ENCODE data around the gene TEX22.

The TEX22 gene

DNA sequence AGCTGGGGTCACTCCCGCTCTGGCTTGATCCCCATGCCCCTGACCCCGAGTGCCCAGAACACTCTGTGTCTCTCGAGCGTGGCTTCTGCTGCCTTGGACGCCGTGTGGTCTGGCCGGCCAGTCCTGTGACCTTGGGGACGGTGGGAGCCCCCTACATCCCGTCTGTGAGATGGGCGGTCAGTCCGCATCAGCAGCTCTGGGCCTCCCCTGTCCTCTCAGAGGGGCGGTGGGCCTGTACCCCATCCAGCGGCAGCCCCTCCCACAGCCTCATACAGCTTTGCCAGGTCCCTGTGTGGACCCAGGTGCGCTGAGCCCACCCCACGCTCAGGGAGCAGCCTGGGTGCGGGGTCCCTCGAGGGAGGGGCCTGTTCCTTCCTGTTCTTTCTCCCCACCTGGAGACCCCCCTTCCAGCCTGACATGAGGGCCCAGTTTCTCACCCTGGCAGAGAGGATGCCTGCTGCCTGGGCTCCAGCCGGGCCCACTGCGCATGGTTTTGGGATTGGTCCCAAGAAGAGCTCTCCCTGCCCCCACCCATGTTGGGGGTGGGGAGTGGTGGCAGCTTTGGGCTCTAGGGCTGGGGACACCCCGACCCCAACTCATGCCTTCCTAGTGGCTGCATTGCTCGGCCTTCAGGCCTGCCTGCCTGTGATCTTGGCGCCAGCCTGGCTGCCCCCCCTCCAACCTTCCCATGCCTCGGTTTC, 22.8 kb downstream of the TEX22 start:
- no peak for DNase-seq (ENCODE audit: low read depth)

DNA sequence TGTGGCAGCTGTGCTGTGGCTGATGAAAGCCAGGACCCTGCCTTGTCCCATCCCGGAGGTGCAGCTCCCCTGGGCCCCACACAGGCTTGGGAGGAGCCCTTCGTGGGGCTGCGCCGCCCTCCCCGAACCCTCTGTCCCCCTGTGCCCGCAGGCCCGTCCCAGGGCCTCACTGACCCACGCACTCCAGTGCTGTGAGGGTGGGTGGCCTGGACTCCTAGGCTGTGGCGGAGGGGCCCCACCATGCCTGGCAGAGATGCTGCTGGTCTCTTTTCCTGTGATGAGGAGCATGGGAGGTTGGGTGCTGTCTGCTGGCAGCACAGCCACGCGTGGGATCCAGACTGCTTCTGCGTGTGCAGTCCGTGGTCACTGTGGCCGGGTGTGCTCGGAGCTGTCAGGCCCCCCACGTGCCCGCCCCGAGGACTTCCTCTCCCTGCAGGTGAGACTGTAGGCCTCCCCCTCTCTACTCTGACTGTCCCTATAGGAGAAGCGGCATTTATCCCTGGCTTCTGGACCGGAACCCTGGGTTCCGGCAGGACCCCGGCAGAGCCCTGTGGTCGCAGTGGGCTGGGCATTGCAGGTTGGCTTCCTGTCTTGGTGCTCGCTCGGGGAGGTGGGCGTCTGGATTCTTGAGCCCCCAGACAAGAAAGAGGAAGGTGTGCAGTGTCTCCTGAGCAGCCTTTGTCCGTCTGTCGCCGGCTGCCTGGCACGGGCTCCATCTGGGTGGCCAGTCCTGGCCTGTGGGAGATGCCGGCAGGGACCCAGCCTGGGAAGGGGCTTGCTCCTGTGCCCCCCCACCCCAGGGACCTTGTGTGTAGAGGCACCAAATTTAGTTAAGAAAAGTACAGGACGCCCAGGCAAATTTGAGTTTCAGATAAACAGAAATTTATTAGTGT, 23.6 kb downstream of the TEX22 start:
- DNase-seq (ENCODE audit: low read depth): no peak

- DNase-seq (ENCODE audit: low read depth): no peak
Measured at GRCh38 chr14:105422695-105423487, 24.6 kb downstream of the TEX22 start.

- no peak for DNase-seq (ENCODE audit: low read depth)
Measured at GRCh38 chr14:105423488-105424195, 25.3 kb downstream of the TEX22 start.

GRCh38 chr14:105424861-105425260, 26.5 kb downstream of the TEX22 start:
- no peak for DNase-seq (ENCODE audit: low read depth)

DNA sequence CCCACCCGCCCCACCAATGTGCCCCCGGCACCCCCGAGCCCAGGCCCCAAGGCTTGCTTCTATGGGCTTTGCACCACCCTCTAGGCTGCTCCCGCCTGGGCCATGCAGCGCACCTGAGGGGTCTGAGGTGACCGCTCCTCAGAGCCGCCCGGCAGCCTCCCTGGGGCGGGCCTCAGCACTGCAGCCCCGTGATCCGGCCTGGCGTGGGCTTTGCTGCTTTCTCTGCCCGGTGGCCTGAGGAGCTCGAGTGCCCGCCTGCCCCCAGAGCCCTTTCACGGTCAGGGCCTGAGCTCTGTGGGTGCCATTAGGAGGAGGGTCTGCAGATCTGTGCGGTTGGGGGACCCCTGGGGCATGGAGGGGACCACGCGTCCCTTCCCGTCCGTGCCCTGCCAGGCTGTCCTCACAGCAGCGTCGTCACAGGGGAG, 27.5 kb downstream of the TEX22 start:
- DNase-seq (ENCODE audit: low read depth): no peak

- no peak for DNase-seq (ENCODE audit: low read depth)
Measured at GRCh38 chr14:105426416-105427130, 28.2 kb downstream of the TEX22 start.

DNA sequence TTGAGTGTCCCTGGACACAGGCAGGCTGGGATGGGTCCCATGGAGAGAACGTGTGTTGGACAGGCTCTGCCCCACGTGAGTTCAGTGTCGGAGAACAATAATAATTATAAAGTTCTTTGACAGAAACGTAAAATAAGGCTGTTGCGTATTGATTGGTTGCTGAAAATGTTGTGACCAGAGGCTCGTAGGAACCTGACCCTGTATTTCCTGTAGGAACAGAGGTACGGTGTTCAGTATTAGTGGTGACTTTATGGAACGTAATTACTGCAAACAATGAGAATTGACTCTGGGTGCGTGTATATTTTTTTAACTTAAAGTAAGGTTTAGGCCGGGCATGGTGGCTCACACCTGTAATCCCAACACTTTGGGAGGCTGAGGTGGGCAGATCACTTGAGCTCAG, 29.1 kb downstream of the TEX22 start:
- no peak for DNase-seq (ENCODE audit: low read depth)

DNA sequence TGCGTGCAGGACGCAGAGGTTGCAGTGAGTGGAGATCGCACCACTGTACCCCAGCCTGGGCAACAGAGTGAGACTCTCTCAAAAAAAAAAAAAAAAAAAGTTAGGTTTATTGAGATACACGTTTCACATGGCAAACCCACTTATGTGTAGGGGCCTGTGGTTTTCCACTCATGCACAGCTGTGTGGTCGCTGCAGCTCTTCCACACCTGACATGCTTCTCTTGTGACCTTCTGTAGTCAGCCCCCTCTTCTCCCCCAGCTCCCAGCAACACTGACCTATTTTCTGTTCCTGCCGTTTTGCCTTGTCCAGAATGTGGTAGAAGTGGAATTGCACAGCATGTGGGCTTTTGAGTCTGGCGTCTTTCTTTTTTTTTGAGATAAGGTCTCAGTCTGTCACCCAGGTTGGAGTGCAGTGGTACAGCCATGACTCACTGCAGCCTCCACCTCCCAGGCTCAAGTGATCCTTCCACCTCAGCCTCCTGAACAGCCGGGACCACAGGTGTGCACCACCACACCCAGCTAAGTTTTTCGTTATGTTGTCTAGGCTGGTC, 29.7 kb downstream of the TEX22 start:
- DNase-seq (ENCODE audit: low read depth): no peak

DNA sequence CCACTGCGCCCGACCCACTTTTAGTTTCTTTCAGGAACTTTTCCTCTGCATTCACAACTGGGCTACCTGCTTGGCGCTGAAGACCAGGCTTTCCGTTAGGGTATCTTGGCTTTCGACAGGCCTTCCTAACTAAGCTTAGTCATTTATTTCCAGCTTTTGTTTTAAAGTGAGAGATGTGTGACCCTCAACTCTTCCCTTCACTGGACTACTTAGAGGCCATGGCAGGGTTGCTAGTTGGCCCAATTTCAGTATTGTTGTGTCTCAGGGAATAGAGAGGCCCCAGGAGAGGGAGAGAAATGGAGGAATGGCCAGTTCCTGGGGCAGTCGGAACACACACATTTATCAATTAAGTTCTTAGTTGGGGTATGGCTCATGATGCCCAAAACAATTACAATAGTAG, 31.7 kb downstream of the TEX22 start:
- DNase-seq (ENCODE audit: low read depth): no peak

GRCh38 chr14:105430565-105430964, 32.2 kb downstream of the TEX22 start:
- DNase-seq (ENCODE audit: low read depth): no peak

DNA sequence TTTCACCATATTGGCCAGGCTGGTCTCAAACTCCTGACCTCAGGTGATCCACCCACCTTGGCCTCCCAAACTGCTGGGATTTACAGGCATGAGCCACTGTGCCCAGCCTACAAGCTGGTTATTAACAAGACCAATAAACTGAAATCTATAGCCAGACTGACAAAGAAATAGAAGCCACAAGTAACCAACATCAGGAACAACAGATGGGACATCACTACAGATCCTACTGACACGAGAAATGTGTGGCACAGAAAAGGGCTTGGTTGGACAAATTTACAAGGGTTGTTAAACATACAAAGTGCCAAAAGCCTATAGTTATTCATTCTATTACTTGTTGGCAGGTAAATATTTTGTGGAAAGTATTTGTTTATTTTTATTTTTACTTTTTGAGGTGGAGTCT, 32.9 kb downstream of the TEX22 start:
- no peak for DNase-seq (ENCODE audit: low read depth)

GRCh38 chr14:105432657-105433056, 34.3 kb downstream of the TEX22 start:
- DNase-seq (ENCODE audit: low read depth): no peak

GRCh38 chr14:105433161-105433605, 34.8 kb downstream of the TEX22 start:
- no peak for DNase-seq (ENCODE audit: low read depth)

DNA sequence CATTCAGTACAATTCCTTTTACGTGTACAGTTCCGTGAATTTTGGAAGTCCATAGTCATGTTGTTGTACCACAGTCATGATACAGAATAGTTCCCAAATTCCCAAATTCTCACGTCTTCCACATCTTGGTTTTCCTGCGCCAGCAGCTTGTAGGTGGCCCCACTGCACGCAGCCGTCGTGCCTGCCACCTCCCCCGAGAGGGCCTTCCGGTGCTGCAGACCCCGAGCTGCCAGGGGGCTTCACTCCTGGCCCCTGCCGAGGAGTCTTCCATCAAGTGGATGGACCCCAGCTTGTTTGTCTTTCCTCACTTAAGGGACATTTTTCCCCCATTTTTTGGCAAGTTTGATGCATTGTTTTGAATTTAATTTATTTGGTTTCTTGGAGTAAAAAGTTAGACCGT, 38.1 kb downstream of the TEX22 start:
- DNase-seq (ENCODE audit: low read depth): no peak

- DNase-seq (ENCODE audit: low read depth): no peak
Measured at GRCh38 chr14:105436891-105437722, 38.8 kb downstream of the TEX22 start.

DNA sequence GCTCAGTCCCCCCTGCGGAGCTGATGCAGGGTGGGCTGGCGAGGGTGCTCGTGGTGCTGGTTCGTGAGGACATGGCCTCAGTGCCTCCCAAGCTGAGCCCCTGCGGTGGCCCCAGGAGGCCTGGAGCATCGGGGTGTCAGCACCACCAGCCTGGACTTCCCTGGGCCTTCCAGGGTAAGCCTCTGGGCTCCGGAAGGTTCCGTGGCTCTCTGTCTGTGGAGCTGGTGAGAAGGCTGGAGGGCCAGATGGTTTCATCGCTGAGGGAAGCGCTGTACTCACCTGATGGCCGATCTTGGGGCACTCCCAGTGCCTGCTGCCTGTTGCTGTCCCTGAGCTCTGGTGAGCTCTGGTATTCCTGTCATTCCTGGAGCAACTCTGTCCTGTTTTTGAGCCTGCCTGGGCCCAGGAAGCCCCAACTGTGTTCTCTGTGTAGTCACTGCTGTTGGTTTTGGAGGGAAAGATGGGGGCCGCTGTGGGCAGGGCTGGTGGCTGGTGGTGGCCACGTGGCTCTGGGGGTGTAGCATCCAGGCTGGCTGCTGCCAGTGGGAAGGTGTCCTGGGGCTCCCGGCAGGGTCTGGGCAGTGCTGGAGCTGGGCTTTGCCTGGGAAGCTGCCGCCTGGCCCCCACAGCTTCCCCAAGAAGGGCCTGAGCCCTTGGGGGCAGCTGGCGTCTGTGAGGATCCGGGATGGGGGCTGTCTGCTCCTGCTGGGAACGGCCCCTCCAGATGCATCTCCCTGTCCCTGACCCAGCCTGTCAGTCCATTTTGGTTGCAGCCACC, 39.6 kb downstream of the TEX22 start:
- DNase-seq (ENCODE audit: low read depth): no peak

GRCh38 chr14:105439179-105439578, 40.8 kb downstream of the TEX22 start:
- no peak for DNase-seq (ENCODE audit: low read depth)

Data from stromal cell of bone marrow (primary cell).